Measurements from ENCODE around the gene STIM2.
"Not testable (repeated sequence)": the region's sequence is repeated elsewhere in the genome, so short reads cannot be mapped to it uniquely, and the experiment has no call there.

Gene STIM2

GRCh38 chr4:26860157-26860921 is at the start of gene STIM2:
Gene STIM2 (plus strand): TSS chr4:26860841.
- DNase-seq (ENCODE audit: low spot score): peak; percentile 95

GRCh38 chr4:26811571-26811970 is 49.1 kb upstream of the STIM2 start:
- not testable (repeated sequence) for DNase-seq (ENCODE audit: low spot score)

GRCh38 chr4:26812049-26812714 is 48.5 kb upstream of the STIM2 start:
- no peak for DNase-seq (ENCODE audit: low spot score)

- DNase-seq (ENCODE audit: low spot score): no peak
These were observed 46.9 kb upstream of the STIM2 start for GRCh38 chr4:26813698-26814097.

DNA sequence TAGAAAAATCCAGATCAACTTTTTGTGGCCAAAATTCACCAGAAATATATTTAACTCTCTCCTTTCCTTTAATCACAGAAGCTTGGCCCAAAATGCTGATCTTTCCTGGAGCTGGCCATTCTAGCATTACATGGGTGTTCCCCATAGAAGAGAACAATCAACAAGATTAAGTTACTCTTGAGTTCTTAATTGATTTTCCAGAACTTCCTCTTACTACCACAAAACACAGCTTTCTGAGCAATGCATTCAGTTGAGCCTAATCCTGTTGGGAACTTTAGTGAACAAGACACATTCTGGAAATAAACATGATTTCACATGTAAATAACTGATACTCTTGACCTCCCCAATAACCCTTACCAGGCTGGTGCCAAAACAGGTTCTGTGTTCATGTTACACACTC is 45.4 kb upstream of the STIM2 start:
- no peak for DNase-seq (ENCODE audit: low spot score)

DNA sequence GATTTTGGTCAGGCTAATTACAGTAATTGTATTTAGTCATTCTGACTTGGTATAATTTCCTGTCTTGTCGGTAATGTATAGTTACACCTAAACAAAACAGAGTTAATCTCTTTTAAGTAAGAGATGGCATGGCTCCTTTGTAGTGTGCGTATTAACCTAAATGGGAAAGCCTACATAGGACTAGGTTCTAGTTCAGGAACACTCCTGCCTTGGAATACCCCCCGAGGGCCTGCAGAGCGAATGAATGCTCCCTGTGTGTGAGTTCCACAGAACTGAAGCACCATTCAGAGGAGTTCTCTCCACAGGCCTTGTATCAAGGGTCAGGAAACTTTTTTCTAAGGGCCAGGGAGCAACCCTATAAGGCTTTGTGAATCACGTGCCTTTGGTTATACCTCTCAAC is 44.9 kb upstream of the STIM2 start:
- no peak for DNase-seq (ENCODE audit: low spot score)

- no peak for DNase-seq (ENCODE audit: low spot score)
These were observed 41.6 kb upstream of the STIM2 start for GRCh38 chr4:26819026-26819425.

GRCh38 chr4:26819478-26820095 is 41.1 kb upstream of the STIM2 start:
- no peak for DNase-seq (ENCODE audit: low spot score)

DNA sequence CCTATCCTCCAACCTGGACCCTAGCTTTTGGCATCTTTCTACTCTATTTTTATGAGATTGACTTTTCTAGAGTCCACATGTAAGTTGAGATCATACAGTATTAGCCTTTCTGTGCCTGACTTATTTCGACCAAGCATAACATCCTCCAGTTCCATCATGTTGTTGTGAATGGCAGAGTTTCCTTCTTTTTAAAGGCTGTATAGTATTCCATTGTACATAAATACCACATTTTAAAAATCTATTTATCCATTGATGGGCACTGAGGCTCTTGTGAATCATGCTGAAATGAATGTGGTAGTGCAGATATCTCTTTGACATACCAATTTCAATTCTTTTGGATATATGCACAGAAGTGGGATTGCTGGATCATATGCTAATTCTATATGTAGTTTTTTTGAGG is 40.3 kb upstream of the STIM2 start:
- no peak for DNase-seq (ENCODE audit: low spot score)

DNA sequence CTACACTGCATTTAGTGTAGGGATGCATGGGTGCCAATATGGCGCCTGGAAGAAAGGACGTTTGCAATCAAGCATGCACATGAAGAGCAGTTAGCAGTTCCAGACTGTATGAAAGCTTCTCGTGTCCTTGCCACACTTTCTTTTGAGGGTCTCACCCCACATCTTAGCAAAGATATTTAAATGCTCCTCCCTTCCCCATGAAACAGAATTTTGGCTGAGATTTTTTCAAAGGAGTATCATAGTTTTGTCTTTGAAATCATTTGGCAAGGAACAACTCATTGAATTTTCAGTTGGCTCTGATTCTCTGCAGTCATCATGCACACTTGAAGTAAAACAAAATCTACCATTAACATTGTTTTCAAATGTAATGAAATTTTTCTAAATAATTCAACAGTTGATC is 39.6 kb upstream of the STIM2 start:
- DNase-seq (ENCODE audit: low spot score): no peak

DNA sequence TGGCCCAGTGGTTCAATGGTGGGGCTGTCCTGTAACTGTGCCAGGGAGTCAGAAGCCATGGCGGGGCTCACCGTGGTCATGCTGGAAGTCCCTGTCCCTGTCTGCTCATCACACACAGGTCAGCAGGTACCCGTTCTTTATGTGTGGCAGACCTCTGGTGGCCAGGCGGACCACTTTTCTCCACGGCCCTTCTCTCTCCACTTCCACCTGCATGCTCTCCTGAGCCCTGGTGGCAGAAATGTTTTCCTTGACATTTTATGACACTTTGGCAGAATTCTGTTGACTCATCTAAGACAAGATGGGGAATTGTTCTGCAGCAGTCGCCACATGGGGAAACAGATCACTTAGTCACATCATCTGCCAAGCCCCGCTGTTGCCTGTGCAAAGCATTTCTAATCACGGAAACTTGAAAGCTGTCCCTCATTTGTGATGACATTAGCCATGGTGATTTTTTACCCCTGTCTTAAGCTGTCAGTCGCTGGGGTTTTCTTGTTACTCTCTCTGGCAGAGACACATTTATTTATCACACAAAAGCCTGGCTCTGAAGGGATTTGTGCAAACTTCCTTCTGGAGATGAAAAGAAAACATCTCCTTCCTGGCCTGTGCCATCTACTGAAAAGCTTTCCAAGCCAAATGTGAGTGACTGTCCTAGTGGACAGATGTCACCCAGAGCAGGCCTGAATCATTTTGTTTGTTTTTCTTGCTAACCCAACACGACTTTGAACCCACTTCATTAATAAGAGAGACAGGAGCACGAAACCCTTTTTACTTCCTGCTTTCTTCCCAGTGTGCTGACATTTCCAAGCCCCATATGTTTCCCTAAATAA is 38.8 kb upstream of the STIM2 start:
- DNase-seq (ENCODE audit: low spot score): no peak

DNA sequence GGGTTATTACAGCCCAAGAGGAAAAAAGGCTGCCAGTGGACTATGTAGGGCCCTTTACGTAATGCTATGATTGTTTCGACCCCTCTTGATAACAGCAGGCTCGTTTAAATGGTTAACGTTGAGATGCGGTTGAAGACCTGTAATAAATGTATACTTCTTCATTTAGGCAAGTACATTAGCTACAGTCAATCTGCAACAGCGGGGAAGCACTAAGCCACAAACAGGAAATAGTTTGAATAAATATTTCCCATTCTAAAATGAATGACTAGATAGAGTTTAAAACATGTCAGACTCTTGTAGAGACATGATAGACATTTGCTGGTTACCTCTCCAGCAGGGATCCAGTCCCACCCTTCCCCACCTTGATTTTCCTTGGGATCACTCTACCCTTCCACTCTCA is 38.1 kb upstream of the STIM2 start:
- no peak for DNase-seq (ENCODE audit: low spot score)

GRCh38 chr4:26822974-26823373 is 37.7 kb upstream of the STIM2 start:
- not testable (repeated sequence) for DNase-seq (ENCODE audit: low spot score)

DNA sequence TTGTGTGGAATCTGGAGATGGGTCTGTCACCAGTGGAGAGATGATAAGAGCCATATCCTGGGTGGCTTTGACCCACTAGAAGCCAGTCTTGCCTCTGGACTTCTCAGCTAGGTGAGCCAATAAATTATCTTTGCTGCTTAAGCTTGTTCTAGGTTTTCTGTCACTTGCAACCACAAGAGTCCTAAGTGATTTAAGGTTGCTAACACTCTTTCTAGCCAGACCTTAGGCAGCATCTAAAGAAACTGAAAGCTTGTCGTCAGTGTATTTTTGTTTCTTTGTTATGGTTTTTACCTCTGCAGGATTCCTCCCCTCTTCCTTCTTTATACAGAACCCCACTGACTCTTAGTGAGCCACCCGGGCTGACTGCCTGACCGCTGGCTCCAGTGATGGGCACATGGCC is 37.1 kb upstream of the STIM2 start:
- no peak for DNase-seq (ENCODE audit: low spot score)

DNA sequence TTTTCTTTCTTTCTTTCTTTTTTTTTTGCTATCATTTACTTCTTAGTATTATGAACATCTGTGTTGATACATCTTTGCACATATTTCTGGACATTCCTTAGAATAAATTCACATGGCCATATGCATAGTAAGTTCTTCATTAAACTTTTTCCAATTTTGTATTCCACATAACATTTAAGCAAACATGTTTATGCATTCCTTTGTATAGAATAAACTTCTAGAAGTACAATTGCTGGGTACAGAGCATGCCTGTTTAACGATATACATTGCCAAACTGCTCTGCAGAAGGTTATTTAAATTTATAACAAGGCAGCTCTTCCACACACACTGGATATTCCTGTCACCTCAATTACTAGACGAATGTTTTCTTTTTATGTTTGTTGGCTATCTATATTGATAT is 36.0 kb upstream of the STIM2 start:
- no peak for DNase-seq (ENCODE audit: low spot score)

- DNase-seq (ENCODE audit: low spot score): no peak
These were observed 33.9 kb upstream of the STIM2 start for GRCh38 chr4:26826721-26827120.

DNA sequence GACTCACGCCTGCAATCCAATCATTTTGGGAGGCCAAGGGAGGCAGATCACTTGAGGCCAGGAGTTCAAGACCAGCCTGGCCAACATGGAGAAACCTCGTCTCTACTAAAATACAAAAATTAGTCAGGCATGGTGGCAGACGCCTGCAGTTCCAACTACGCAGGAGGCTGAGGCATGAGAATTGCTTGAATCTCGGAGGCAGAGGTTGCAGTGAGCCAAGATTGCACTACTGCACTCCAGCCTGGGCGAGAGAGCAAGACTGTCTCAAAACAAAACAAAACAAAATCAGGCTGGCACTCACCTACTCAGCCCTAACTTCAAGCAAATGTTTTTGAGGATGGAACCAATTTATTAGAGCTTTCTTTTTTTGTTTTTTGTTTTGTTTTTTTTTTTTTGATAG is 33.3 kb upstream of the STIM2 start:
- not testable (repeated sequence) for DNase-seq (ENCODE audit: low spot score)

- DNase-seq (ENCODE audit: low spot score): no peak
These were observed 32.8 kb upstream of the STIM2 start for GRCh38 chr4:26827798-26828197.

DNA sequence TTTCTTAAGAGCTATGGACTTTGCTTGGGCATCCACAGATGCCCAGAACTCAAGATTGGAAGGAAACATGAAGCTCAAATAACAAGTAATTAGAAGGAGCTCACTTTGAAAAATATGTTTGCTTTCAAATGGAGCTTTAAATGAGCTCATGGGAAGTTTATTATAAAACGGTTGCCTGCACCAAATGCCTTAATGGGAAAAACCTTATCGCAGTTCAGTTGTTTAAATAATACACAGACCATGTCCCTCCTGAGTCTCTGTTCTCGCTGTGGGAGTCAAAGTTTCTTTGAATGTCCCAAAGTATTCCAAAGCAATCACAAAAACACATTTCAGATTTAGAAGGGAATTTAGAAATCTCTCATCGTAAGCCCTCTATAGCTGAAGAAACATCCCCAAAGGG is 31.6 kb upstream of the STIM2 start:
- no peak for DNase-seq (ENCODE audit: low spot score)

GRCh38 chr4:26830033-26830432 is 30.6 kb upstream of the STIM2 start:
- no peak for DNase-seq (ENCODE audit: low spot score)

GRCh38 chr4:26830701-26831100 is 29.9 kb upstream of the STIM2 start:
- DNase-seq (ENCODE audit: low spot score): no peak

DNA sequence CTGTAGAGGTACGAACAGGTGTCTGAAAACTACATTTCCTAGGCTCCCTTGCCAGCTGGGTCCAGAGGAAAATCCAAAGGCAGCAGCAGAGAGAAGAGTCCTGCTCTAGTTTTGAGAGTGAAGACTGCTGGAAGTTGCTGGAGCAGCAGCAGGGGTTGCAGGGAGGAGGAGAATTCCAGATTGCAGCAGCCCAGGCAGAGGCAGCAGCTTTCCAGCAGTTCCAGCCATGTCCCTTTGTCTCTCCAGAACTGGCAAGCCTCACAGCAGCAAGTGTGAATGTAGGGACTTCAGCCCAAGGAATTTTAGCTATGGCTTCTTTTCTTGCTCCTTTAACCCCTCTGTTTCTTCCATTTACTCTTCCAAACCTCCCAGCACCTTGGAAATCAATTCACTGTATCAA is 24.1 kb upstream of the STIM2 start:
- DNase-seq (ENCODE audit: low spot score): no peak
